DMS153 treated with DMSO at 0.1 percent for 48 hours (cell line): ENCODE data around the gene VAT1L.

Experiments used
- DNase-seq: peaks from one replicate; lab custom pipeline; 2025; ENCODE audit not compliant: unreplicated experiment; lab: John Stamatoyannopoulos, UW

VAT1L gene

GRCh38 chr16:77833921-77834634 lies 45.7 kb downstream of the VAT1L start:
- DNase-seq: no peak

DNA sequence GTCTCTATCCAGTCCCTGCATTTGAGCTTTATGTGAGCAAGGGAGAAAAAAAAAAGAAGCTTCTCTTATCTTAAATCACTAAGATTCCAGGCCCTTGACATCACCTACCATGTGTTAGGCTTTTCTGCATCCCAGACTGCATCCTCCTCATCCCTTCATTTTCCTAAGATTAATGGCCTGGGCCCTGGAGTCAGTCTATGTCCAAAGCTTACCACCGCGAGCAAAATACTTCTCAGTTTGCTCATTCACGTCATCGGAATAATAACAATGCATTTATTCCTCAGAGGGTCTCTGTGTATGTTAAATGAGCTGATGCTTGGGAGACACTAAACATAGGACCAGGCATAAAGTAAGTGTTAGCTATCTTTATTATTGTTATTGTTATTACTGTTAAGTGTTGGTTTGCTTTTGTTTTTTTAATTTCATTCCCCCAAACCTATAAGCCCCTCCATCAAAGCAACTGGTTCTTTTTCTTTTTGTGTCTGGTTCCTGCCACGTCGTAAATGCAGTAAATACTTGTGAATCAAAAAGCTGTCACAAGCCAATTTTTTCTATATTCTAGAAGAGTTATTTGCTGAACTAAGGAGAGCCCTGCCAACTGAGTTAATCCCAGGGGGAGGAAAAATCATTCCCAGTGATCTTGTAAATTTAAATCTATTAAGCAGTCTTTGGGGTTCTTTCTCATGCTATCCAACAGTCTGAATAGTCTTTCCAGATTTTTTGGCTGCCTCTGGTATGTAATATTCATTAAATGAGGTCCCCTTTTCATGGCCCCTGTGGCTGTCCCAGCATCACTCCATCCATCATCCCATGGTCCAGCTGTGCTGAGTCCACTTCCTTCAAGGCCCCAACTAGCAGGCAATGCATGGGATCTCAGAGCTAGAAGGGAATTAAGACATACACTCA lies 46.5 kb downstream of the VAT1L start:
- no peak for DNase-seq

GRCh38 chr16:77836801-77837200 lies 48.4 kb downstream of the VAT1L start:
- DNase-seq: no peak

GRCh38 chr16:77838597-77839255 lies 50.4 kb downstream of the VAT1L start:
- no peak for DNase-seq

- DNase-seq: no peak
Observed at GRCh38 chr16:77840093-77840492, 51.7 kb downstream of the VAT1L start.

DNA sequence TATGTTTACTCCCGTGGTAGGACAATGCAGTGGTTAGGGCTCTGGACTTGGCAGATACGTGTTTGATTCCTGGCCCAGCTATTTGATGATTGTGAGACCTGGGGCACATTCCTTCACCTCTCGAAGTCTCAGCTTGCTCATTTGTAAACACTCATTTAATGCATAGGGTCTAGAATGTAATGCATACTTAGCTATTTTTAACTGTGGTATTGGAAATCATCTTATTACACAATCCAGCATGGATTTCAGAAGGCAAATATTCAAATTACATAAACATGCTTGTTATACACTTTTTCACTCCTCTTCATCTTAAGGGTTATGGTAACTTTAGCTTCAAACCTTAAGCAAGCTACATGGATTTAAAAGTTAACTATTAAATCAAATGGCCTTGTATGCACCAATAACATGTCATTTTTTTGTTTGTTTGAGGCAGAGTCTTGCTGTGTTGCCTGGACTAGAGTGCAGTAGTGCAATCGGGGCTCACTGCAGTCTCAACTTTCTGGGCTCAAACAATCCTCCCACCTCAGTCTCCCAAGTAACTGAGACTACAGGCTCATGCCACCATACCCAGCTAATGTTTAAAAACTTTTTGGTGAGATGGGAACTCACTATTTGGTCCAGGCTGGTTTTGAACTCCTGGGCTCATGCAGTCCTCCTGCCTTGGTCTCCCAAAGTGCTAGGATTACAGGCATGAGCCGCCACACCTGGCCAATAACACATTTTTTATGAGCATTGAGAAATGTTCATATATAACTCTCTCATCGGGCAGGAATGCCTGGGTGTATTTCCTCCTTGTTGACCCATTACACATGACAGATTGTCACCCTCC lies 52.5 kb downstream of the VAT1L start:
- no peak for DNase-seq

- no peak for DNase-seq
Observed at GRCh38 chr16:77841502-77841763, 53.1 kb downstream of the VAT1L start.

- DNase-seq: no peak
Observed at GRCh38 chr16:77842468-77842867, 54.1 kb downstream of the VAT1L start.

GRCh38 chr16:77843405-77843804 lies 55.0 kb downstream of the VAT1L start:
- DNase-seq: no peak

- no peak for DNase-seq
Observed at GRCh38 chr16:77844801-77845200, 56.4 kb downstream of the VAT1L start.

DNA sequence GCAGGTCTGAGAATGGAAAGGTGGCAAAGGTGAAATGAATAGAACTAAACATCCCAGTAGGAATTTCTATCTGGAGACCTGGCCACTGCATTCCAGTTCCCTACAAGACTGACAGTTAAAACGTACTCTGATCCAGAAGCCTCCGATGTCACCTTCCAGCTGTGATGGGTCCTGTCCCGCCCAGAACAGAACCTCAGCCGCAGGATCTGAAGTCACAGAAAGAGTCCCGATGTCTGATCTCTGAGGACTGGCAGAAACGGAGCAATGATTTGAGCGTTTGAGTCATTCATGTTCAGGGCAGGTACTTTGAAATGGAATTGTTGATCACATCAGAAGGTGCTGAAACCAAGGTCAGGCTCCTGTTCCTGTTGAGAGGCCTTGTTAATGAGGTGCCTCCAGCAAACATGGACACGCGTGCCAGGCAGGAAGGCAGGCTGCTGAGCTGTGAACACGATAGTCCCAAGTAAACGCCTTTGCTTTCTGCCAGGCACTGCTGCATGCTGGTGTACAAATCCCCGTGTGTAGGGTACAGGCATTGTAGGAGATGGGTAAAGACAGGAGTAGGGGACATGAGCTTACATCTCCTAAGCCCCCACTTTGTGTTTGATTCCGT lies 61.4 kb downstream of the VAT1L start:
- no peak for DNase-seq

- DNase-seq: no peak
Observed at GRCh38 chr16:77850636-77851333, 62.4 kb downstream of the VAT1L start.

DNA sequence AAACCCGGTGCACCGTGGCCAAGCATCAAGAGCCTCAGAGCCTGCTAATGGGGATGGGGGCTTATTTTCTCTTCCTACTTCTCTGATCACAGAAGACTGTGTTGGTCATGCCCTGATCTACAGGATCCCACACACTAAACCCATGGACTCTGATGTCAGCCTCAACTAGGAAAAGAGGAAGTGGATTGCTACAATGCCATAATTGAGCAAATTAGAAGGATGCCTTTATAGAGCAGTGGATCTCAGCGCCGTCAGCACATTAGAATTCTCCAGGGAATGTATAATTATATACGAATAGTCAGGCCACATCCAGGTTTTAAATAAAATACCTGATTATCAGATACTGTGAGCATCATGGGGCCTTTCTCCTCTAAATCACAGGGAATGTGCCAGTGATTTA lies 64.8 kb downstream of the VAT1L start:
- DNase-seq: no peak

DNA sequence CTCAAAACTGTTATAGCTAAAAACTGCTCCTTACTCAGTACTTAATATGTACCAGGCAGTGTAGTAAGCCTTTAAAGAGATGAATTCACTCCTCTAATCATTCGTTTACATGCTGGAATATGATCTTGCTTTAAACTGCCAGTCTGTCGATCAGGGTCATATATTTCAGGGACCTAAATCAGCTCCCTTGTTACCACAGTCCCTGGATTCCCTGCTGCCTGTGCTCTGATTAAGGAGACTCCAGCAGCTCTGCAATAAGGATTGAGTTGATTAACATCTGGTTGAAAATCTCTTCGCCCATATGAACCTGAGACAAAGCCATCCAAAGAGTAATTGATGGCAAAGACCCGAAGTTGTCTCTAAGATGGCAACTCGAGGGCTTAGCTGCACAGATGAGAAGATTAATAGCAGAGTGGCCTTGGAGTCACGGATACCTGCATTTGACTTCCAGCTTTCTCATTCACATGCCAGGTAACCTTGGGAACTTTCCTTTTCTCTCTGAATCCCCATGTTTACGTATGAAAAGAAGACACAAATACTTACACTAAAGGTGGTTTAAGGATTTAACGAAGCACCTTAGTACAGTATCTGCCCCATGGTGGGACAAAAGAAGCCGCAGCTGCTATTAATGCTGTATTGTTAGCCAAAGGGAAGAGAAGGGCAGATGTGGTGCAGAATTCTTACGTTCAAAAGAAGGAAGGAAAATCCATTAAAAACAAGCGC lies 68.2 kb downstream of the VAT1L start:
- no peak for DNase-seq

- DNase-seq: no peak
Observed at GRCh38 chr16:77858060-77858459, 69.7 kb downstream of the VAT1L start.

- DNase-seq: no peak
Observed at GRCh38 chr16:77859493-77860232, 71.3 kb downstream of the VAT1L start.

GRCh38 chr16:77860953-77861352 lies 72.6 kb downstream of the VAT1L start:
- no peak for DNase-seq

DNA sequence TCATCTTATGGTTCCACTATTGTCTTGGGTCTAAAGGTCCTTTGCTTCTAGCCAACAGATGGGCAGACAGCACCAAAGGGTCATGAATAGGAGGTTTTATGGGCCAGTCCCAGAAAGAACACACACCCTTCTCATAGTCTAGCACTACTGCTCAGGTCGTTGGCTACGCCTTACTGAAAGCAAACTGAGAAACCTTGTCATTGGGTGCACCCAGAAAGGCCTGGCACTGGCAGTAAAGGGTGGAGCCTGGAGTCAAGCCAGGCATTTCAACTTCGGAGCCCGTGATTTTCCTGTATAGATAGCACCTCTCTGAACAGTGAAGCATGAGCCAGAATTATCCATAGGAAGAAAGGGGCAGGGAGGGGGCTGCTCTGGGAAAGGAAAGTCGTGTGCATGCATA lies 74.9 kb downstream of the VAT1L start:
- DNase-seq: no peak

- DNase-seq: no peak
Observed at GRCh38 chr16:77866752-77867151, 78.4 kb downstream of the VAT1L start.
